DOHH2 (cell line): ENCODE data around the gene TOPBP1.

Experiments
- CTCF ChIP-seq: fragments of 200-600 bp; sonication (generic); IDR thresholded peaks from one replicate; pipeline ENCODE4 v1.5.1; 2014; ENCODE audit warnings: antibody characterized with exemption, mild to moderate bottlenecking, low read depth, low read length; ENCODE audit not compliant: poor library complexity, severe bottlenecking
- EZH2phosphoT487 ChIP-seq: fragments of 200-600 bp; sonication (generic); IDR thresholded peaks from 2 replicates; pipeline ENCODE4 v1.6.1; 2017; ENCODE audit warnings: borderline replicate concordance, mild to moderate bottlenecking, antibody characterized with exemption, low read length, moderate library complexity, mixed read lengths

DNA sequence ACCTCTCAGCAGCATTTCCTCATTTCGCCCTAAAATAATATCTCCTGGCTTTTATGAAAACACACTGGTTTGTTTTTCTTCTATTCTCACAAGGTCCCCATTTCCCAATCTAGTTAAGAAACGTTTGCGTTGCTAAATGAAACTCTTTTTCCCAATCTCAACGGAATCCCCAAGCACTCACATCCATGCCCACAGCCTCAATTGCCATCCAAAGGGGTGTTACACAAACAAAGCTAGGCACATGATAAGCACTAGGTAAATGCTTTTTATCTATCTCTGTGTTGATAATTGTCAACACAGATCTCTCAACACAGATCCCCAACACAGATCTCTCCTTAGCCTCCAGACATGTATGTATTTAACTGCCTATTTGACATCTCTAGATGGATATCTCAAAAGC, 49.3 kb upstream of the TOPBP1 start:
- TF ChIP-seq CTCF = no peak
- no peak for TF ChIP-seq EZH2phosphoT487
